ENCODE results near the gene POLH. TPM values are rescaled to one million over a fixed set of nuclear protein-coding genes. Genes with fewer than 3 reads are reported as not detected.

POLH gene
- total and polyA plus RNA-seq, 9 of the 15 experiments (the other 6 are each of a cell fraction or from before 2014, with no cell fraction given): 5.8 to 31.6 (median 20.6) TPM

- TF ChIP-seq KDM4B (IDR thresholded peaks at IDR 0.05; ENCODE audit: borderline replicate concordance in 2 of 2, low read depth in 1 of 2): 0 out of 4 replicates have a peak, but pooled peaks of 1 of the 2 experiments have one; percentile 40
- TF ChIP-seq MTF1 (CRISPR knock-in tag; IDR thresholded peaks at IDR 0.05; ENCODE audit: borderline replicate concordance): no peak; the same call in 1 of the 2 replicates
- no peak for TF ChIP-seq FOXA3 (CRISPR knock-in tag; conservative IDR thresholded peaks at IDR 0.05 in 1 of 2, IDR thresholded peaks at IDR 0.05 in 1 of 2)
- TF ChIP-seq STAT5A (IDR thresholded peaks at IDR 0.05; ENCODE audit: borderline replicate concordance, low read length): no peak; the same call in 1 of the 2 replicates
- no peak; the same call in 1 of the 2 replicates for TF ChIP-seq ZNF445 (CRISPR knock-in tag; IDR thresholded peaks at IDR 0.05; ENCODE audit: low read depth)
- TF ChIP-seq MEF2A (IDR thresholded peaks at IDR 0.05; ENCODE audit: control insufficient read depth, low read depth, low read length): peak; percentile 89
- no peak for TF ChIP-seq BCL6 (CRISPR knock-in tag; IDR thresholded peaks at IDR 0.05)
- TF ChIP-seq ZEB2 (IDR thresholded peaks at IDR 0.05): no peak
- TF ChIP-seq ZNF143 (CRISPR knock-in tag; IDR thresholded peaks at IDR 0.05): peak; percentile 63; the same call in 1 of the 2 replicates
- TF ChIP-seq THRAP3 (IDR thresholded peaks at IDR 0.05; ENCODE audit: borderline replicate concordance): no peak
- TF ChIP-seq, protein P1, sequence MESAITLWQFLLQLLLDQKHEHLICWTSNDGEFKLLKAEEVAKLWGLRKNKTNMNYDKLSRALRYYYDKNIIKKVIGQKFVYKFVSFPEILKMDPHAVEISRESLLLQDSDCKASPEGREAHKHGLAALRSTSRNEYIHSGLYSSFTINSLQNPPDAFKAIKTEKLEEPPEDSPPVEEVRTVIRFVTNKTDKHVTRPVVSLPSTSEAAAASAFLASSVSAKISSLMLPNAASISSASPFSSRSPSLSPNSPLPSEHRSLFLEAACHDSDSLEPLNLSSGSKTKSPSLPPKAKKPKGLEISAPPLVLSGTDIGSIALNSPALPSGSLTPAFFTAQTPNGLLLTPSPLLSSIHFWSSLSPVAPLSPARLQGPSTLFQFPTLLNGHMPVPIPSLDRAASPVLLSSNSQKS (CRISPR knock-in tag; IDR thresholded peaks at IDR 0.05): 0 out of 2 replicates have a peak, but pooled peaks have one; percentile 61
- TF ChIP-seq MBD1 (CRISPR knock-in tag; IDR thresholded peaks at IDR 0.05): no peak
- TF ChIP-seq SMARCA4 (IDR thresholded peaks at IDR 0.05): no peak; the same call in none of the 2 replicates
These were observed 53.7 kb downstream of the POLH start (continued) for GRCh38 chr6:43629505-43630300.
